ENCODE data around the gene PFN2.
A peak's percentile ranks its signal among the peaks of the same experiment; 100 is the strongest.
"Not testable (repeated sequence)": the region's sequence is repeated elsewhere in the genome, so short reads cannot be mapped to it uniquely, and the experiment has no call there.

The PFN2 gene

GRCh38 chr3:149968216-149968615 lies 2.5 kb downstream of the PFN2 start:
- DNase-seq (ENCODE audit: low read depth): no peak

- no peak for DNase-seq (ENCODE audit: low read depth)
Observed at GRCh38 chr3:149967086-149967685, 3.5 kb downstream of the PFN2 start.

- no peak for DNase-seq (ENCODE audit: low read depth)
Observed at GRCh38 chr3:149965278-149965677, 5.4 kb downstream of the PFN2 start.

- DNase-seq (ENCODE audit: low read depth): no peak
Observed at GRCh38 chr3:149964291-149964690, 6.4 kb downstream of the PFN2 start.

GRCh38 chr3:149963485-149963884 lies 7.2 kb downstream of the PFN2 start:
- DNase-seq (ENCODE audit: low read depth): no peak

GRCh38 chr3:149959443-149959842 lies 11.3 kb downstream of the PFN2 start:
- DNase-seq (ENCODE audit: low read depth): no peak

- DNase-seq (ENCODE audit: low read depth): no peak
Observed at GRCh38 chr3:149958171-149958796, 12.4 kb downstream of the PFN2 start.

GRCh38 chr3:149957361-149958125 lies 13.2 kb downstream of the PFN2 start:
- DNase-seq (ENCODE audit: low read depth): no peak

- DNase-seq (ENCODE audit: low read depth): no peak
Observed at GRCh38 chr3:149955449-149955848, 15.2 kb downstream of the PFN2 start.

- no peak for DNase-seq (ENCODE audit: low read depth)
Observed at GRCh38 chr3:149954812-149955211, 15.9 kb downstream of the PFN2 start.

GRCh38 chr3:149949181-149949580 lies 21.5 kb downstream of the PFN2 start:
- DNase-seq (ENCODE audit: low read depth): no peak

GRCh38 chr3:149947231-149947630 lies 23.5 kb downstream of the PFN2 start:
- no peak for DNase-seq (ENCODE audit: low read depth)

GRCh38 chr3:149943966-149944365 lies 26.7 kb downstream of the PFN2 start:
- not testable (repeated sequence) for DNase-seq (ENCODE audit: low read depth)

- DNase-seq (ENCODE audit: low read depth): no peak
Observed at GRCh38 chr3:149942409-149942808, 28.3 kb downstream of the PFN2 start.

- DNase-seq (ENCODE audit: low read depth): no peak
Observed at GRCh38 chr3:149941946-149942345, 28.7 kb downstream of the PFN2 start.

- DNase-seq (ENCODE audit: low read depth): no peak
Observed at GRCh38 chr3:149941186-149941585, 29.5 kb downstream of the PFN2 start.

- DNase-seq (ENCODE audit: low read depth): not testable (repeated sequence)
Observed at GRCh38 chr3:149938392-149939055, 32.2 kb downstream of the PFN2 start.

- DNase-seq (ENCODE audit: low read depth): peak; percentile 13
Observed at GRCh38 chr3:149936812-149937230, 33.9 kb downstream of the PFN2 start.

- DNase-seq (ENCODE audit: low read depth): no peak
Observed at GRCh38 chr3:149934524-149934923, 36.2 kb downstream of the PFN2 start.

- DNase-seq (ENCODE audit: low read depth): no peak
Observed at GRCh38 chr3:149933858-149934257, 36.8 kb downstream of the PFN2 start.

- DNase-seq (ENCODE audit: low read depth): no peak
Observed at GRCh38 chr3:149933008-149933407, 37.7 kb downstream of the PFN2 start.

GRCh38 chr3:149920119-149920518 lies 50.6 kb downstream of the PFN2 start:
- DNase-seq (ENCODE audit: low read depth): no peak

- no peak for DNase-seq (ENCODE audit: low read depth)
Observed at GRCh38 chr3:149919509-149919908, 51.2 kb downstream of the PFN2 start.

Data from activated T-cell treated with anti-CD3 and anti-CD28 coated beads for 1 hour (primary cell).